Left lung (tissue), 10 donors: ENCODE results near the gene ABCA5. TPM values are rescaled to one million over a fixed set of nuclear protein-coding genes. Genes with fewer than 3 reads are reported as not detected.

Experiments
- ATAC-seq: fragments of 200-7000 bp; cut with Tn5 transposase; one replicate; pipeline ENCODE4 v1.9.1; 2020; ENCODE audit warnings: moderate library complexity
- DNase-seq, 4 donors: peaks; one replicate each; pipeline ENCODE4 v3.0.0-alpha.2; 2013 to 2020
- H3K27ac ChIP-seq, 2 donors: fragments of 200-600 bp; sonication (generic) in 1 of 2; one replicate each; pipeline versions ENCODE4 v1.5.0 to v1.8.0; 2020 to 2021
- H3K27me3 ChIP-seq, 2 donors: fragments of 200-600 bp; sonication (generic) in 1 of 2; one replicate each; pipeline versions ENCODE4 v1.5.0 to v1.8.0; 2020 to 2021
- H3K36me3 ChIP-seq, 2 donors: fragments of 200-600 bp; sonication (generic) in 1 of 2; one replicate each; pipeline versions ENCODE4 v1.5.0 to v1.8.0; 2020 to 2021
- H3K4me1 ChIP-seq, 2 donors: fragments of 200-600 bp; one replicate each; pipeline ENCODE4 v1.8.0; 2021
- H3K4me3 ChIP-seq, 2 donors: fragments of 200-600 bp; sonication (generic) in 1 of 2; one replicate each; pipeline versions ENCODE4 v1.5.0 to v1.8.0; 2020 to 2021; ENCODE audit warnings: mild to moderate bottlenecking in 1 of 2
- H3K9me3 ChIP-seq, 2 donors: fragments of 200-600 bp; sonication (generic) in 1 of 2; one replicate each; pipeline versions ENCODE4 v1.5.0 to v1.8.0; 2020 to 2021
- CTCF ChIP-seq, 2 donors: fragments of 200-600 bp; sonication (generic) in 1 of 2; IDR thresholded peaks; one replicate each; pipeline versions ENCODE4 v1.5.0 to v1.8.0; 2021; ENCODE audit warnings: antibody characterized with exemption in 2 of 2
- intact Hi-C, 2 donors: fragments of 100-400 bp; cut with DNase I; formaldehyde crosslinking; loops; one replicate each; pipeline versions ENCODE4 v1.11.2 to v1.14.2; 2022
- polyA plus RNA-seq, 6 donors: library from polyadenylated mRNA; unstranded; fragments of 120-200 nt; gene quantifications; one replicate each; pipeline ENCODE4 v1.2.1, GENCODE V29; 2013; ENCODE audit not compliant: insufficient read length in 6 of 6
- total RNA-seq, 2 donors: library from RNA; stranded (reverse); fragmentation: NEBNext Ultra II Directional; extraction: Animal tissue kit (Norgen Biotek cat#: 25700); gene quantifications; one replicate each; pipeline ENCODE4 v1.2.1, GENCODE V29; 2021
- donor health status: DM: no; HTN: yes; CAD: no.
- donor health status: DM: no; HTN: no; CAD: no.

The ABCA5 gene
- total and polyA plus RNA-seq, 8 donors: 14.7 to 29.8 (median 20.0) TPM

DNA sequence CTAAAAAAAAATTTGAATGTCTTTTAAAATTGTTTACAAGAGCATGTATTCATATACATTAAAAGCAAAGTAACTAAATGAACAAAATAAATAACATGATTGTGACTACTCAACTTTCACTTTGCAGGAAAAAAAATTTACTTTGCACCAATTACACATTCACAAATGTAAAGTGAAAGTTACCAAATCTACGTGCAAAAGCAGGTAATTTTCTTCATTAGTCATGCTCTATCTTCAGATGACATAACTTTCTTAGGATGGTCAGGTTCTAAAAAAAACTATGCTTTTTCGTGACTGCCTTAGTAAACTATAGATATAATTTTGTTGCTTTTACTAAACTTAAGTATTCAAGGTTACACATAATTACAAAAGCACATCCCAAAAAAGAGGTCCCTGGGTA is 81.3 kb downstream of the ABCA5 start:
- no peak for TF ChIP-seq CTCF (IDR thresholded peaks at IDR 0.05)
- Histone ChIP-seq H3K4me1 (no peaks in the 10 kb centered on the region), H3K9me3 (no peaks in the 10 kb centered on the region), H3K27ac (no peak overlapping the region), H3K36me3 (no peaks in the 10 kb centered on the region), H3K4me3 (no peak overlapping the region), H3K27me3 (no peaks in the 10 kb centered on the region)
- intact Hi-C loops: no loop called here
- no peak for ATAC-seq
- no peak for DNase-seq

DNA sequence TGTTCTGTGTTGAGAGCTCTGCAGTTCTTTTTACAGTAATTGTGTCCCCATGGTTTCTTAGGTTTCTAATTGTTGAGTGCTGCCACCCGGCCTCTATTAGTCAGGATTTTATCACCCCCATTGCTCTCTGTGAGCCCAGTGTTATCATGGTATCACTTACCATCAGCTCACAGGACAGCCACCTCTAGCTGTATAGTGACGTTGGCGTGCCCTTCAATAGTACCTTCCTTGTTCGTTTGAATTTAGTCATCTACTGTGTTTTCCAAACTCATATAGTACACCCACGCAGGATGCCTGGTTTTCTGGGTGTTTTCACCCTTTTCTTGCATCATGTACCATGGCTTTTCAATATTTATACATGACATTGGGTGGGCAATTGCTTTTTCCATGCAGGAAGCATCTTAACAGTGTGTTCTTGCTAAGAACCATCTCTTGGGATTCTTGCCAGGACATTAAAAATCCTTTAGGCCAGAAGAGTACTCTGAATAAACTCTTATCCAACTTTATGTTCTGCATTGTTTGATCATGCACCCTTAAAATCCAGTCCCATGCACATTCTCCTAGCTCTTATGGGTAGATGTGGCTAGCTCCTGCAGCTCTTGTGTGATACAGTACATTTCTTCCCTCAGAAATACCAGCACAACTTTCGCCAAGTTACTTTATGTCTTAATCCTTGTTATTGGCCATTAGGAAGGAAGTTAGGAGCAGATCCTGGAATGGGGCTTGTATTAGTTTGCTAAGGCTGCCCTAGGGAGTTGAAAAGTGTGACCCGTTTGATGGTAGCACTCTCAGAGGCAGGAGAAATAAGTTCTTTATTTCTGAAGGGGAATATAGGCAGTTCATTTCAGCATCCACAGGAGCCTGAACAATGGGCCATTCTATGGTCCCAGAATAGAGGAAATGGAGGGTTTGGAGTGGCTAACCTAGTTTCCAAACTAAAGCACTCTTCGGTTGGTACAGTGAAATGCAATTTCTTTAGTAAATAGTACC is 87.0 kb downstream of the ABCA5 start:
- H3K9me3 ChIP-seq: no peaks in the 10 kb centered on the region
- no peak overlapping the region for H3K27ac ChIP-seq
- H3K27me3 ChIP-seq: no peaks in the 10 kb centered on the region
- no peak overlapping the region for H3K4me3 ChIP-seq
- no peaks in the 10 kb centered on the region for H3K36me3 ChIP-seq
- ATAC-seq (no peak), DNase-seq (no peak)
- intact Hi-C loops: loop anchor here in 1 of 2 donors (5.0 kb wide), 1 partner anchor 463 kb away; no protein-coding TSS in a partner anchor
- H3K4me1 ChIP-seq: peaks cover 0 to 4% of the 10 kb centered on the region in 2 donors
- no peak for TF ChIP-seq CTCF (IDR thresholded peaks at IDR 0.05)

GRCh38 chr17:69236946-69237345 is 90.0 kb downstream of the ABCA5 start:
- no peaks in the 10 kb centered on the region for H3K27me3 ChIP-seq
- H3K4me3 ChIP-seq: no peak overlapping the region
- intact Hi-C loops: loop anchor here in 1 of 2 donors (5.0 kb wide), 1 partner anchor 460 kb away; no protein-coding TSS in a partner anchor
- ATAC-seq: no peak
- no peaks in the 10 kb centered on the region for H3K36me3 ChIP-seq
- DNase-seq: no peak
- H3K4me1 ChIP-seq: peaks cover 0 to 4% of the 10 kb centered on the region in 2 donors
- no peak for TF ChIP-seq CTCF (IDR thresholded peaks at IDR 0.05)
- peaks cover 6 to 11% of the 10 kb centered on the region in 2 donors for H3K9me3 ChIP-seq
- no peak overlapping the region for H3K27ac ChIP-seq

- H3K4me3 ChIP-seq: no peak overlapping the region
- H3K27ac ChIP-seq: no peak overlapping the region
- peaks cover 6 to 11% of the 10 kb centered on the region in 2 donors for H3K9me3 ChIP-seq
- intact Hi-C loops: loop anchor here in 1 of 2 donors (5.0 kb wide), 1 partner anchor 459 kb away; no protein-coding TSS in a partner anchor
- peaks cover 0 to 4% of the 10 kb centered on the region in 2 donors for H3K4me1 ChIP-seq
- TF ChIP-seq CTCF (IDR thresholded peaks at IDR 0.05): no peak
- ATAC-seq (no peak), DNase-seq (no peak)
- no peaks in the 10 kb centered on the region for H3K27me3 ChIP-seq
- no peaks in the 10 kb centered on the region for H3K36me3 ChIP-seq
These were observed 90.5 kb downstream of the ABCA5 start for GRCh38 chr17:69236464-69236863.
